Heart right ventricle (tissue), 16 donors: ENCODE results near the gene CHST15. TPM values are rescaled to one million over a fixed set of nuclear protein-coding genes. Genes with fewer than 3 reads are reported as not detected.

Experiments
- ATAC-seq, 8 donors: fragments of 200-7000 bp; cut with Tn5 transposase; one replicate each; pipeline ENCODE4 v1.9.1; 2020; ENCODE audit warnings: mild to moderate bottlenecking in 8 of 8, moderate library complexity in 8 of 8, moderate number of reproducible peaks in 1 of 8
- DNase-seq, 2 donors: peaks; one replicate each; pipeline ENCODE4 v3.0.0-alpha.2; 2020
- H3K27ac ChIP-seq, 10 donors: fragments of 200-600 bp; sonication (generic) in 2 of 10; one replicate each; pipeline versions ENCODE4 v1.5.0 to v1.8.0; 2020 to 2022; ENCODE audit warnings: mild to moderate bottlenecking in 3 of 10
- H3K27me3 ChIP-seq, 7 donors: fragments of 200-600 bp; one replicate each; pipeline ENCODE4 v1.8.0; 2021 to 2022; ENCODE audit warnings: mild to moderate bottlenecking in 2 of 7
- H3K36me3 ChIP-seq, 9 donors: fragments of 200-600 bp; sonication (generic) in 1 of 9; one replicate each; pipeline versions ENCODE4 v1.5.0 to v1.8.0; 2020 to 2022; ENCODE audit warnings: mild to moderate bottlenecking in 2 of 9
- H3K4me1 ChIP-seq, 9 donors: fragments of 200-600 bp; sonication (generic) in 1 of 9; one replicate each; pipeline versions ENCODE4 v1.5.0 to v1.8.0; 2020 to 2022; ENCODE audit warnings: mild to moderate bottlenecking in 4 of 9
- H3K4me3 ChIP-seq, 10 donors: fragments of 200-600 bp; sonication (generic) in 2 of 10; one replicate each; pipeline versions ENCODE4 v1.5.0 to v1.8.0; 2020 to 2022; ENCODE audit warnings: mild to moderate bottlenecking in 7 of 10, moderate library complexity in 2 of 10
- H3K9me3 ChIP-seq, 11 donors: fragments of 200-600 bp in 10 of 11; sonication (generic) in 2 of 11; one replicate each; pipeline versions ENCODE4 v1.5.0 to v1.8.0; 2013 to 2022; ENCODE audit warnings: mild to moderate bottlenecking in 2 of 11, control low read depth in 1 of 11, moderate library complexity in 1 of 11
- WGBS, 2 donors: extraction: QIAGEN DNeasy Blood & Tissue Kit; methylation state at CpG; one replicate each; pipeline ENCODE4 v1.1.7; 2013; ENCODE audit warnings: inconsistent platforms in 1 of 2; 5-methylcytosine and 5-hydroxymethylcytosine counted together
- intact Hi-C, 10 donors: fragments of 100-400 bp; cut with DNase I; formaldehyde crosslinking; loops; one replicate each; pipeline versions ENCODE4 v1.11.1 to v1.14.2; 2022
- polyA plus RNA-seq, 2 donors: library from polyadenylated mRNA; stranded (reverse); fragments of 200-250 nt; gene quantifications; one replicate each; pipeline ENCODE4 v1.2.3, GENCODE V29; 2013
- total RNA-seq, 10 donors: library from RNA; stranded (reverse); fragmentation: NEBNext Ultra II Directional in 3 of 10; extraction: Animal tissue kit (Norgen Biotek cat#: 25700) in 3 of 10; gene quantifications; one replicate each; pipeline versions ENCODE4 v1.2.1 to v1.2.4, GENCODE V29; 2021 to 2023
- TF ChIP-seq, protein P1 (sequence below), 9 donors: fragments of 200-600 bp; sonication (generic) in 2 of 9; IDR thresholded peaks; one replicate each; pipeline versions ENCODE4 v1.5.0 to v1.8.0; 2021 to 2022; ENCODE audit warnings: antibody characterized with exemption in 9 of 9, mild to moderate bottlenecking in 5 of 9, moderate library complexity in 1 of 9
- donor health status: Arrhythmogenic right ventricular cardiomyopathy.
- donor health status: ischemic (EF 13 %, LVEDD 7.1; RV severe dilation, severe dysfunction).
- donor health status: healthy with polysubstance abuse.
- donor health status: DM: no; HTN: yes; CAD: no.
- donor health status: DM: no; HTN: no; CAD: no.
- donor health status: ischemic (EF 25% LVEDD 6.9; RV normal size, moderate dysfunction).
- donor health status: ischemic (EF 25% LVEDD 5.7; RV mildly dilated, moderate dysfunction).
- donor health status: healthy.
- donor health status: DM: yes; HTN: yes; CAD: no.
- donor health status: Ischemic cardiomyopathy.
- donor health status: ischemic (EF 35%, LVEDD 5.7; RV mildly dilated, moderate dysfunction).
- donor health status: nonischemic (EF 11% LVEDD 7.7; RV severe dilation, severe dysfunction).
- donor health status: DM: yes; HTN: yes; CAD: no.
- donor health status: PGD.
- donor health status: ischemic (EF 29% LVEDD 5.4; RV normal size, mild dysfunction).
- donor health status: nonischemic (EF 23%, LVEDD 6.1; RV moderate dilation, normal function).

Gene CHST15
- total and polyA plus RNA-seq, 12 donors: 1.3 to 16.7 (median 4.8) TPM

DNA sequence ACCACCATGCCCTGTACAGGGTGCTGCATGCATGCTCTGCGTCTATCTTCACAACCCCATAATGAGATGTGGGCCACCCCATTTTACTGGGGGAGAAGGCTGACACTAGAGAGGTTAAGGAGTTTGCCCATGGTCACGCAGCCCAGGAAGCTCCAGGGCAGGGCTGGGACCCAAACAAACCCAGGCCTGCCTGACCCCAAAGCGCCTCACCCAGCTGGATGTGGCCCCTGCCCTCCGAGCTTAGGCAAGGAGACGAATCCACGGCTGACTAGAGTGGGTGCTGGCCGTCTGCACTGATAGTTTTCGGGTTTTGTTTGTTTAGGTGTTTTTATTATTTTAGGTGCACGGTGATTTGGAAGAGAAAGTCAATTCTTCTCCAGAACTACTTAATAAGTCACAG lies 65.7 kb downstream of the CHST15 start:
- H3K4me1 ChIP-seq: peaks cover 0 to 10% (median 0%) of the 10 kb centered on the region in 9 donors
- intact Hi-C loops: loop anchor here in 3 of 10 donors (10.0 kb wide), 1 partner anchor 237 kb away; no protein-coding TSS in a partner anchor
- no peak overlapping the region for H3K27ac ChIP-seq
- ATAC-seq: no peak
- TF ChIP-seq, protein P1, sequence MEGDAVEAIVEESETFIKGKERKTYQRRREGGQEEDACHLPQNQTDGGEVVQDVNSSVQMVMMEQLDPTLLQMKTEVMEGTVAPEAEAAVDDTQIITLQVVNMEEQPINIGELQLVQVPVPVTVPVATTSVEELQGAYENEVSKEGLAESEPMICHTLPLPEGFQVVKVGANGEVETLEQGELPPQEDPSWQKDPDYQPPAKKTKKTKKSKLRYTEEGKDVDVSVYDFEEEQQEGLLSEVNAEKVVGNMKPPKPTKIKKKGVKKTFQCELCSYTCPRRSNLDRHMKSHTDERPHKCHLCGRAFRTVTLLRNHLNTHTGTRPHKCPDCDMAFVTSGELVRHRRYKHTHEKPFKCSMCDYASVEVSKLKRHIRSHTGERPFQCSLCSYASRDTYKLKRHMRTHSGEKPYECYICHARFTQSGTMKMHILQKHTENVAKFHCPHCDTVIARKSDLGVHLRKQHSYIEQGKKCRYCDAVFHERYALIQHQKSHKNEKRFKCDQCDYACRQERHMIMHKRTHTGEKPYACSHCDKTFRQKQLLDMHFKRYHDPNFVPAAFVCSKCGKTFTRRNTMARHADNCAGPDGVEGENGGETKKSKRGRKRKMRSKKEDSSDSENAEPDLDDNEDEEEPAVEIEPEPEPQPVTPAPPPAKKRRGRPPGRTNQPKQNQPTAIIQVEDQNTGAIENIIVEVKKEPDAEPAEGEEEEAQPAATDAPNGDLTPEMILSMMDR (IDR thresholded peaks at IDR 0.05): no peak
- DNase-seq: no peak
- 86 to 97% methylated on average over 9 of the region's 9 CpGs for WGBS, 2 donors
- H3K27me3 ChIP-seq: peaks cover 0 to 11% (median 4%) of the 10 kb centered on the region in 7 donors
- H3K9me3 ChIP-seq: no peaks in the 10 kb centered on the region
- peaks cover 0 to 69% (median 0%) of the 10 kb centered on the region in 9 donors for H3K36me3 ChIP-seq
- no peak overlapping the region for H3K4me3 ChIP-seq

- Histone ChIP-seq H3K4me3 (no peak overlapping the region), H3K9me3 (no peaks in the 10 kb centered on the region), H3K27ac (no peak overlapping the region), H3K4me1 (peaks cover 0 to 10% (median 0%) of the 10 kb centered on the region in 9 donors), H3K27me3 (peaks cover 0 to 11% (median 4%) of the 10 kb centered on the region in 7 donors), H3K36me3 (peaks cover 0 to 68% (median 0%) of the 10 kb centered on the region in 9 donors)
- intact Hi-C loops: loop anchor here in 3 of 10 donors (10.0 kb wide), 1 partner anchor 238 kb away; no protein-coding TSS in a partner anchor
- TF ChIP-seq, protein P1 (IDR thresholded peaks at IDR 0.05): no peak
- no peak for ATAC-seq
- DNase-seq: no peak
- 74 to 75% methylated on average over 12 of the region's 12 CpGs for WGBS, 2 donors
Observed at GRCh38 chr10:124027031-124027611, 66.3 kb downstream of the CHST15 start.

DNA sequence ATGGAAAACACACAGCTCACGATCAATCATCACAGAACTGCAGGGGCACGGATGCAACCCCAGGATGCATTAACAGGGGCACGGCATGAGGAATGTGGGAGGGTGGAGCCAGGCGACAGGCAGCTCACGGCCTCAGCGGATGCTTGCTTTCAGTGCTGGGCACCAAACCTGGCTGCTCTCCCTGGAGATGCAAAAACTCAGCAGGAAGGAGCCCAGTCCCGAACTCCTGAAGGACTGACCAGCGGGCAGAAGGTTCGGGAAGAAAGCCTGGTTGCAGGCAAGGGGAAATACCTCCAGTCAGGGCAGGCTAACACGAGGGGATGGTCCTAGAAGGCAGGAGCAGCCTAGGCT lies 66.8 kb downstream of the CHST15 start:
- peaks cover 0 to 11% (median 4%) of the 10 kb centered on the region in 7 donors for H3K27me3 ChIP-seq
- peaks cover 0 to 67% (median 0%) of the 10 kb centered on the region in 9 donors for H3K36me3 ChIP-seq
- TF ChIP-seq, protein P1 (IDR thresholded peaks at IDR 0.05): no peak
- H3K4me3 ChIP-seq: no peak overlapping the region
- H3K4me1 ChIP-seq: peaks cover 0 to 10% (median 0%) of the 10 kb centered on the region in 9 donors
- H3K27ac ChIP-seq: no peak overlapping the region
- ATAC-seq (no peak), DNase-seq (no peak)
- intact Hi-C loops: loop anchor here in 3 of 10 donors (10.0 kb wide), 1 partner anchor 238 kb away; no protein-coding TSS in a partner anchor
- H3K9me3 ChIP-seq: no peaks in the 10 kb centered on the region
- 61 to 72% methylated on average over 10 of the region's 10 CpGs for WGBS, 2 donors

GRCh38 chr10:124025660-124026588 lies 67.5 kb downstream of the CHST15 start:
- DNase-seq: no peak
- H3K4me1 ChIP-seq: peaks cover 0 to 10% (median 0%) of the 10 kb centered on the region in 9 donors
- peak in 6 of 8 donors; percentile 61 to 78 (median 70) for ATAC-seq
- 72 to 74% methylated on average over 13 of the region's 13 CpGs for WGBS, 2 donors
- intact Hi-C loops: loop anchor here in 3 of 10 donors (10.0 kb wide), 1 partner anchor 239 kb away; no protein-coding TSS in a partner anchor
- H3K27ac ChIP-seq: no peak overlapping the region
- H3K9me3 ChIP-seq: no peaks in the 10 kb centered on the region
- TF ChIP-seq, protein P1 (IDR thresholded peaks at IDR 0.05): peak; percentile 15 to 61 (median 46)
- H3K4me3 ChIP-seq: no peak overlapping the region
- H3K27me3 ChIP-seq: peaks cover 0 to 11% (median 4%) of the 10 kb centered on the region in 7 donors
- H3K36me3 ChIP-seq: peaks cover 0 to 69% (median 0%) of the 10 kb centered on the region in 9 donors
